ENCODE results near the gene RIMS1.
"Not testable (repeated sequence)": the region's sequence is repeated elsewhere in the genome, so short reads cannot be mapped to it uniquely, and the experiment has no call there.

RIMS1 gene

DNA sequence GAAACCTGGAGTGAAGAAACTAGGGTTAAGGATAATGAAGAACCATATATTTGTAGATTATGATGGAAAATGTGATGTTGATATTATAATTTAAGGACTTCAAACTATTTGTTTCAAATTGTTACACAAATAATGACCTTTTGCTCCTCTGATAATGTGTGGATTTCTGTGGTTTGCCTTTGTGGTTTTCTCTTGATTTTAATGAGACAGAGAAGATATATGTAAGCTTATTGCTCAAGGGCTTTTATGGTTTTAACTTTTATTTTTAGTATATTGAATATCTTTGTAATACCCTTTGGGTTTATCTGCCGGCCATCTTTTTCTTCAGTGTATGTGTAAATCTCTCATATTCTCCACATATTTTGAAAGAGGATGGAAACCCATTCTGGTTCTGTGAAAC, 362.3 kb downstream of the RIMS1 start:
- DNase-seq = no peak

DNA sequence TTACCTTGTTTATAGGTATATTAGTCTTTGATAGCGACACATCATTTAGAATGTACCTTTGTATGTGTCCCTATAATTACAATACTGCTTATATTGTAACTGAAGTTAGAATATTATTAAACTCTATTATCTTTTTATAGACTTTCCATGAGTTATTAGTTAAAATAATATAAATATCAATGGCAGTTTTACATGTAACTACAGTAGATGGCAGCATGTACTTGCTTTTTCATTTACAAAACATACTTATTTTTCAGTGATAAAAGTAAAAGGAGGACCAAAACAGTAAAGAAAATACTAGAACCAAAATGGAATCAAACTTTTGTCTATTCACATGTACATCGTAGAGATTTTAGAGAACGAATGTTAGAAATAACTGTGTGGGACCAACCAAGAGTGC, 364.3 kb downstream of the RIMS1 start:
- DNase-seq = no peak

DNA sequence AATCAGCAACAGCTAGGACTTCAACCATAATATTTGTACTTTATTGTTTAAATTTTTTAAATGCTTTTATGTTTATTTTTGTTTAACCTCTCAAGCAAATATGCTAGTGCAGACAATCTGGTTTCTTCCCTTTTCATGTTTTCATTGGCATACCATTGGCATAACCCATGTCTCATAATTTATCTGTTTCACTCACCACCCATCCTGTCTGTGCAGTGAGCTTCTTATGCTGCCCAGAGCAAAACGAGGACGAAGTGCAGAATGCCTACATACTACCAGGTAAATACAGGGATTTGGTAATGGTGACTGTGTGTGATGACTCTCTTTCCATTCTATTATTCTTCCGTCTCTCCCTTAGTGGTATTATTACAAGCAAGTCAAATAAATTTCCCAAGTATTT, 374.1 kb downstream of the RIMS1 start:
- DNase-seq = no peak

DNA sequence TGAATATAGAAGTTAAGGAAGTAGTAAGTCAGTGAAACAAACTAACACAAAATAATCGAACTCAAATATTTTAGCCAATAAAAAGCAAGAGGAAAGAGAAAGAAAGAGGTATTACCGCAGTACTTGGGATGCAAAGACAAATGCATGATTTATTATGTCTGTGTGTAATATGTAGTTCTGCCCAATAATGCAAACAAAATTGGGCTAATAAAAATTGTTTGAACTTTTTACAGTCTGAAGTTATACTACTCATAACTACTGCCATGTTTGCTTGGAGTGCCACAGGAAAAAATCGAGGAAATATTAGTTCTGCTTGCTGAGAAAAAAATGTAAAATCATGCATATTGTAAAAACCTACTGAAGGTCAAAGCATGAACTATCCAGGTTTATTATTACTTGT, 375.2 kb downstream of the RIMS1 start:
- DNase-seq = no peak

DNA sequence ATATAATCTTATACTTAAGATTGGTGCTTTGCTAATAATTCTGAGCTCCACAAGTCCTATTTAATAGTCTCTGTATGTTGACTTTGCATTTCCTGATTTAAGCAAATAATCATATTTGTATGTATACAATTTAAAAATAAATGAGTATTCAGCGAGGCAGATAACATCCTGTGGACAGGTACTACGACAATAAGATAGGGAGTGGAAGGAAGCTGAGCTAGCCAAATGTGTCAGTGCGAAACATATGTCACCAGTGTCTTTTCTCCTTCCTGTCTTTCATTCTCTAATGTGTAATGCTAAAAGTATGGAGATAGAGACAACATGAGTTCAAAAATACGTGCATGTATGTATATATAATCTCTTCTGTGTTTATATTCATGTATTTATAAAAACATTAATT, 375.9 kb downstream of the RIMS1 start:
- no peak for DNase-seq

DNA sequence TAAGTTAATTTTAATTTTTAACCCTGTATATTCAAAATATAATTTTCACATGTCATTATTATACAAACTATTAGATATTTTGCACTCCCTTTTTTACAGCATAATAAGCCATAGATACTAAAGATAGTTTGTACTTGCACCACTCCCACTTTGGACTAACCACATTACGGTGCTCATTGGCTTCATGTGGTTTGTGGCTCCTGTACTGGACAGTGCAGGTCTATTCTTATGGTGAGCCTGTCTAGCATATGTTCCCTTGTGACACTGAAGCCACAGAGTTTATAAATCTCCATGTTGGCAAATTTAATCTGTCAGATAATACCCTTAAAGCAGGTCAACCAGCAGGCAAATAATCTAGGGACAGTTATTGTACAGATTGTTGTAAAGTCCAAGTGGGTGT, 381.1 kb downstream of the RIMS1 start:
- no peak for DNase-seq

DNA sequence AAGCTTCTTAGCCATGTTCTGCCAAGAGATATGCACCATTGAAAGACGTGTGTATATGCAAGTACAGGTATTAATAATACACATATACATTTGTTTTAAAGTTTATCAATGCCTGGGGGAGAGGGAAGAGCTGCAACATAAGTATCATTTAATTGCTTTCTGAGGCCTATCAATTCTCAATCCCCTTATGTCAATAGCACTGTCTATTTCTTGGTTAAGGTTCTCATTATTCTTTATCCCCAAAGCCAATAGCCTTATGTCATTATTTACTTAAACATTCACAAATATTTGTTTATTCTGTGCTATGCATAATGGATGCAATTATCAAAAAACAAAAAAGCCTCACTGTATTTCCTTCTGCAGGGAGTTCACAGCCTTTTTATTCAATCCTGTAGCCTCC, 385.2 kb downstream of the RIMS1 start:
- no peak for DNase-seq

DNA sequence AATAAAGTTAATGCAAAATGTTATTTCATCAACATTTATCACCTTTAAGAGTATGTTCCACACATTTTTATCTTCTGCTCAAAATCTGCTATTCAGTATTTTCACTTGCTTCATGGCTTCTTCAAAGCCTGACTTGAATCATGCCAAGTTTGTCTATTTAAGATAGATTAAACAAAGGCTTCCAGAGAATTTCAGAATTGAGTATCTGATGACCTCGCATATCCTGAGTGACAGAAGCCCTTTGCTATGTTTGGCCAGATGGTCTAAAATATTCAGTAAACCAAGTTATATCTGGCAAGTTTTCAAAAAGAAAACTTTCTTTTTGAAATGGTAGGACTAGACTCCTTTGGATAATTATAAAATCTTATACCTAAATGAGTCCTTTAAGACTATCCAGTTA, 386.6 kb downstream of the RIMS1 start:
- DNase-seq = no peak

DNA sequence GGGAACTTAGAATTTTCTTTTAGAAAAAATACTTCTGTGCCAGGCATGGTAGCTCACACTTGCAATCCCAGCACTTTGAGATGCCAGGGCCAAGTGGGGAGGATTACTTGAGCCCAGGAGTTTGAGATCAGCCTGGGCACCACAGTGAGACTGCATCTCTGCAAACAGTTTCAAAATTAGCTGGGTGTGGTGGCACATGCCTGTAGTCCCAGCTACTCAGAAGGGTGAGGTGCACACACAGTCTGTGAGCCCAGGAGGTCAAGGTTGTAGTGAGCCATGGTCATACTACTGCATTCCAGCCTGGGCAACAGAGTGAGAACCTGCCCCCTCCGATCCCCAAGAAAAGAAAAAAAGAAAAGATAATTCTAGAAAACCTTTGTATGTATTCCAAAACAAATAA, 389.5 kb downstream of the RIMS1 start:
- no peak for DNase-seq

DNA sequence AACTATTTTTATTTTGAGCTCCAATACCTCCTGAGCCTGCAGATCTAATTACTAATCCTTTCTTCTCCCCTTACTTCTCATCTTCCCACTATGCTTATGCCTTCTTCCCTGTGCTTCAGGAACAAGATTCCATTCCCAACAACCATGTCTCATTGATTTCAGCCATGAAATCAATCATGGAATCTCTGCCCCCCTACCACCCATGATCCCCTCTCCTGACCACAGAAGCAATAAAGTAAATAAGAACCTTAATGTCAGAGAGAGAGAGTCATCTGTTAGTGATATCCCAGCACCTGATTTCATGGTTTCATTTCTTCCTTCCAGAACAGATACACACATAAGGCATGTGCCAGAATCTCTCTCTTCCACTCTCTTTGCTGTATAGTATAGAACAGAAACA, 395.9 kb downstream of the RIMS1 start:
- no peak for DNase-seq

DNA sequence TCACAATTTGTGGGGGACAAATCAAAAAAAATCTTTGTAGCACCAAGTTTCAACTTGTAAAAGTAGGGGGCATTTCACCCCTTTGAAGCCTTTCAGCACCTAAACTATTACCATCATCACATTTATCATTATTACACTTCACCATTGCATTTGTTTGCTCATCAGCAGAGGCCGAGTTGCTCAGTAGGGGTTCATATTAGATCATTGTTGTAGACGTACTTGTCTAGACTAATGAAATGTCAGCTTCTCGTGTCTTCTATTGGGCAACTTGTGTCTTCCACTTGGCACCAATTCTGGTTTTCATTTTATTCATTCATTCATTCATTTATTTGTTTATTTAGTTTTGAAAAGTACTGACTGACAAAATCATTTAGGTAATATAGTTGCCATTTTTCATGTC, 397.2 kb downstream of the RIMS1 start:
- no peak for DNase-seq

DNA sequence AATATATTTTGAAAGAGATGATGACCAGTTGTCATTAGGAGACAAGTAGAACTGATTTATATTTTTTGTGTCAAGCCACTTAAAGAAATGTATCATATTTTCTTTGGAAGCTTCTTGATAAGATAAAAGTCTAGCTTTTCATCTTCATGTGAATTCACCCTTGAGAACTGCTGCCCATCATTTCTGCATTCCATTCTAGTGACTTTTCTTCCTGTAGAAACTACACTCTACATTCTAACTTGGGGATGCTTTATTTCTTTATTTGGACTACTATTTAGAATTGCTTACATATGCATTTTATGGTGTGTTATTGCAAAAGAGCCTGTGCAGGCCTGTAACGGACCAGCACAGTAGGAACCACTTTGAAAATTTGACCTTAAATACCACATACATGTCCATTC, 400.6 kb downstream of the RIMS1 start:
- no peak for DNase-seq

DNA sequence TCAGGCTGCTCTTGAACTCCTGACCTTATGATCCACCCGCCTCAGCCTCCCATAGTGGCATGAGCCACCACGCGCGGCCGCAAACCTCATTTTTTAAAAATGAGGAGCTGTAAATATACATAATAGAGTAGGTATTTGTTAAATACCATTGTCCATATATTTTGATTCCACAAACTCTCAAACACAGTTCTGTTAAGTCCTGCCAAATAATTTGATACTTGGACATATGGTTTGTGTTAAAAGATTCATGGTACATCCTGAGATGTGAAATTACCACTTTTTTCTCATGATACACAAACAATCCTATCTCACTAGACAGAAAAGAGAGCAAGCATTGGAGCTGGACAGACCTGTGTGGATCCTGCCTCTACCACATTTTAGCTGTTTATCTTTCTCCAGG, 401.5 kb downstream of the RIMS1 start:
- no peak for DNase-seq

DNA sequence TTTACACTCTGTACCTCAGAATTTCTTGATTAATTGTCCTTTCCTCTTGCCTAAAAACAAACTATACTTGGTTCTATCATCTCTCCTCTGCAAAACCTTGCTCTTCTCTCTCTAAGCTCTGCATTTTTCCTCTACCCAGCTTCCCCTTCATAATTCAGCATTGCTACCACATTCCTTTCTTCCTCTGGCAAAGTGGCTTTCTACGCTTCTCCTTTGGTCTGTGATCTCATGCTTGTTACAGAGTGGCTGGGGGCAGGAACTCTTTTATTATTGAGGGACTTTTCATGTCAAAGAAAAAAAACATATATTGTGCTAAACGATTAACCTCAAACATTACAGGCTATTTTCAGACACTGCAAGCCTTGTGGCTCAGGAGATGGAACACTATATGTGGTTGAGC, 402.2 kb downstream of the RIMS1 start:
- no peak for DNase-seq

DNA sequence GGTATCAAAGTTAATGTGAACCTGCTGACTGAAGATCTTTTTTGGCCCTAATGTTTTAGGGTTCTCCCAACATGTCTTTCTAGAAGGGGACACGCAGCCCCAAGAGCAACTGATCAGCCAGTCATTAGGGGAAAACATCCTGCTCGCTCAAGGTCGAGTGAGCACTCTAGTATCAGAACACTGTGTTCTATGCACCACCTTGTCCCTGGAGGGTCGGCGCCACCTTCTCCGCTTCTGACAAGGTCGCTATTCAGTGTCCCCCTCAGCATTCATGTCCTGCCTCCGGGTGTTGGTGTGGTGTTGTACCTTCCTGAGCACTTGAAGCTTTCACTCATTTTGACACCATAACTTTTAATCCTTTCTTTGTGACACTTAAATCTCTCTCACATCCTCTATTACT, 404.3 kb downstream of the RIMS1 start:
- no peak for DNase-seq

DNA sequence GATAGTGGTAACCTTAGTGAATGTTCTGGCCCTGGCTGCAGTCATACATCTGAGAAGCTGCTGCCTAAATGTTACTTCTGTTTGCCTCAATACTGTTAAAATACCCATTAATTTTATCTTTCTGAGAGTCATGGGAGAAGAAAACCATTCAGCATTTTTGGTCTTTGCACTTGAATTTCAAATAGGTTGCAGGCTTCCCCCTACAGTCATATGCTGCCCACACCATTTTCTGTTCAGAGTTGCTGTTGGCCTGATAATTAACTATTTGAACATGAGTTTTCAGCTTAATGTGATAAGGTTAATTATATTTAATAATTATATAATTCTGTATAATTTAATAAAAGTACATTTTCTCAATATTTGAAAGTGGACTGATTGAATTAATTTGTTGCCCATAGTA, 410.0 kb downstream of the RIMS1 start:
- DNase-seq = no peak

DNA sequence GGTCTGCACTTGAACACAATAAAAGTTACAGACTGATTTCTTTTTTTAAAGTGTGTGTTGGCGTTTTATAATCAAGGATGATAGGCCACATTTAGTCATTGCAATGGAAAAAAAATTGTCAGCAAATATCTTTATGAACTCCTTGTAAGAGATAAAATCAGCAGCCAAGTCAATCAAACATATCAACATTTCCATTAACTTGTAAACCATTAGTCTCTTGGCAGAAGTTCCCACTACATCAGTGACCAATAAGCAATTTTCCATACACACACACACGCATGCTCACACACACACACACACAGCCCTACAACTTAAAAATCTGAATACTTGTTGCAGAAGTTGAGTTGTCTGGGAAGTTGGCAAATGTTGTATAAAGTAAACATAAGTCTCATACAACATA, 419.6 kb downstream of the RIMS1 start:
- DNase-seq = no peak

DNA sequence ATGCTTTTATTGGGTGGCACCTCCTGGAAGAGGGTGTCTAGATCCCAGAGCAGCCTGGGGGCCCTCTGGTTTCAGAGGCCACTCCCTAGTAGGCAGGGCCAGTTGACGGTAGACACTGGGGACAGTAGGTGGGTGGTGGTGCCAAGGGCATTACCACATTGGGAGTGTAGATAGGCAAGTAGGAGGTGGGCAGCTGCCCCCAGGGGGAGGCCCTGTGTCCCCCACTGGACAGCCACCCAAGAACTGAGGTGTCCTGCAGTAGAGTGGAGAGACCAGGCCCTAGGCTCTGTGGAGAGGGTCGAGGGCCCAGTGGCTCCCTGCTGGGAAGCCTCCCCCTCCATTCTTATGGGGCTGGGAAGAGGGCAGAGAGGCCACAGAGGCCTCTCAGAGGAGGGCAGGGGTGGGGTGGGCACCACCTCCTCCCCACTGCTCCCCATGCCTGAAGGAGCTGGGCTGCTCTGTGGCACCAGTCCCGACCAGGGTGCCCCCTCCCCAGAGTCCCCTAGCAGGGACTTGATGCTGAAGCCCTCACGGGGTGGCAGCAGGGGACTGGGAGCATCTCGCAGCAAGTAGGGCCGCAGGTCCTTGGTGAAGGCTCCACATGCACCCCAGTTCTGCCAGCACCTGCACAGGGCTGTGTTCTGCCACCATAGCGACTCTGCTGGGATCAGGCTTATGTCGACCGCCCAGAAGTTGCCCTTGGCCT, 430.5 kb downstream of the RIMS1 start:
- no peak for DNase-seq

DNA sequence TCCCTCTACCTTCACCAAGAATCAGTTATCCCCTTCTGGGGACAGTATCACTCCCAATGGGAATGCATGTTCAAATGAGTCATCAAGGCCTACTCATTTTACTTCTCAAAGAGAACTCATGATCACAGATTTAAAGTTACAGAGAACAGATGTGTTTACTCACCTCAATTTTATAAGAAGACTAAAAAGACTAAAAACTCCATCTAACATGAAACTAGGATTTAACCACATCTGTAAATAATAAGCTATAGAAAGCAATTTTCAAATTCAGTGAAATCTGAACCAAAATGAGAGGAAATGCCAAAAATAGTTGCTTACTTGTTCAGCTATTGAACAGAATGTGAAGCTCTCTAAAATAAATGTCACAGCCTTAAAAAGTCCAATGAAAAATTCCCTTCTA, 435.4 kb downstream of the RIMS1 start:
- no peak for DNase-seq

DNA sequence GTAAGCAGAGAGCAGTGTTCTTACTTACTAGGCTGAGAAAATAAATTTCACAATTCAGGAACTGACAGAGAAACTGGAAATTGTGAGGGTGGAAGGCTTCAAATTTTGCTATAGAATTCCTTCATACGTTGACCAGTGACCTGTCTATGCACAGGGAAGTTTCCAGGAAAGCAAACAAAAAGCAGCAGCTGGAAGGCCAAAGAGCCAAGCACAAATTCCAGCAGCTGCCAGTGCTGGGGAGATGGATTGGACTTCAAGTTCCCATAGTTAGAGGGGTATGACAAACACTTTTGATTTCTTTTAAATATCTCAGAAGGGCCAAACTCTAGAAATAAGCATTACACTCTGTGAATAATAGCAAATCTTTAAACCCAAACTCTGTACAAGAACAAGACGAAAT, 436.4 kb downstream of the RIMS1 start:
- DNase-seq = no peak

DNA sequence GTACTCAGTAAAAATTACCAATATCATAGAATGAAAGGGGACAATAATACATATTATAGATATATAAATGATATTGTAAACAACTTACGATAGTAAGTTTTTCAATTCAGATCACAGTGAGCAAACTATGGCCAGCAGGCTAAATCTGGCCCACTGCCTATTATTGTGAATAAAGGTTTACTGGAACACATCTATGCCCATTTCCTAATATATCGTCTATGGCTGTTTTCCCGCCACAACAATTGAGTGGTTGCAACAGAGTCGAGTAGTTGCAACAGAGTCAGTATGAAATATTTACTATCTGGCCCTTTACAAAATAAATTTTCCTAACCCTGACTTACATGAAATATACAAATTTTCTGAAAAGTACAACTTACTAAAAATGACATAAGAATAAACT, 438.2 kb downstream of the RIMS1 start:
- DNase-seq = no peak

DNA sequence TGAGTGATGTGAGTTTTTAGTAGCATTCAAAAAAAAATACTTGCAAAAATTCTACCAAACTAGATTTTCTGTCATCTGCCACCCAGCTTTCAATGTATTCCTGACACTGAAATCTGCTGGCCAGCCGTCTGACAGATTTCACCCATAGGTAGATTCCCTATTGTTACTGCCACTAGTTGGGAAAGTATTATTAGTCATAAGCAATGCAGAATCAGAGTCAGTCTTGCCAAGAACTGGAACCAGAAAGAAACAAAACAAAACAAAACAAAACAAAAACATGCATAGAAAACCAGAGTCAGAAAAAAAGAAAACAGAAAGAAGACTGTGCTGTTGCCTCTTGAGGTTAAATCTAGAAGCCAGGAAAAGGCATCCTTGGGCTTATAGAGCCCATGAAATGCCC, 442.4 kb downstream of the RIMS1 start:
- DNase-seq = no peak

DNA sequence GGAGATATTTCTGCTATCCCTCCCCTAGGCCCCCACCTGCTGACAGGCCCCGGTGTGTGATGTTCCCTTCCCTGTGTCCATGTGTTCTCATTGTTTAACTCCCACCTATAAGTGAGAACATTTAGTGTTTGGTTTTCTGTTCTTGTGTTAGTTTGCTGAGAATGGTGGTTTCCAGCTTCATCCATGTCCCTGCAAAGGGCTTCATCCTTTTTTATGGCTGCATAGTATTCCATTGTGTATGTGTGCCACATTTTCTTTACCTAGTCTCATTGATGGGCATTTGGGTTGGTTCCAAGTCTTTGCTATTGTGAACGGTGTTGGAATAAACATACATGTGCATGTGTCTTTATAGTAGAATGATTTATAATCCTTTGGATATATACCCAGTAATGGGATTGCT, 448.9 kb downstream of the RIMS1 start:
- not testable (repeated sequence) for DNase-seq

DNA sequence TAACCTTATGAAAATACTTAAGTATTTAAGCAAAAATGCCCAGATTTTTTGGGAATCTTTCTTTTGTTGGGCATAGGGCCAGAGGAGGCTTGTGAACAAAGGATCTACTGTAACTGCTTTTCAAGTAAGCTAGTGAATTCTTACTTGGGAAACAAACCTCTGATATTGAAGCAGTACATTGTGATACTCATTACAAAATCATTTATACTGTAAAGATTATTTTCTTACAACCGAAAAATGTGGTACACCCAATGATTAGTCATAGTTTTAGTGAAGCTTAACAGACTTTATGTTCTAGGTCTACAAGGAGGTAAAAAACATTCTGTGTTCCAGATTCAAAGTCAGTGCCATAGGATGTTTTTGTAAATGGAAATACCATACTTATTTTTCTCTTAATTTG, 462.6 kb downstream of the RIMS1 start:
- DNase-seq = no peak

DNA sequence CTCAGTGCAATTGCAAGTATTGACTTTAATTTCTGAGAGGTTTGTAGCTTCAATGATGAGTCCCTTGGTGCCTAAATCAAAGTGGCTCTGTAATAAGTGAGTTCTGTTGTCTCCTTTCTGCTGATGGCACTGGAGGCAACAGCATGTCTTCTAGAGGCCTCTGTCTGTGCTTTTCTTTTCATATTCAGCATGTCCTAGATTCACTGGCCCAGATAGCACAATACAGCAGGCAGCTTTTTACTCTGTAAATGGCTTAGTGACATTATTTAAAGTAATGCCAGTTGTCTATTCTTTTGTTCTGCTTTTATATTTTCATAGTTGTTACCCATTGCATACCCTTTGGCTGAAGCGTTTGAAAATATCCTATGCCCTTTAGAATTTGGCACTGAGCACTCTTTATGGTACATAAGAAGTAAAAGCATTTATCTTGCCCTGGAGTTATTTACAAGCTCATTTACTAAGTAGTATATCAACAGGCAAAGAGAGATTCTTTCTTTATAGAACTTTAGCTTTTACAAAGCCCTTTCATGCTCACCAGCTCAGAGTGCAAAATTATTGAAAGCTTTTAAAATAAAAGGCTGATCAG, 464.0 kb downstream of the RIMS1 start:
- DNase-seq = no peak

Data from GDM1 (cell line).